DMS153 treated with DMSO at 0.1 percent for 48 hours (cell line): ENCODE data around the gene WEE2.
"Not testable (repeated sequence)": the region's sequence is repeated elsewhere in the genome, so short reads cannot be mapped to it uniquely, and the experiment has no call there.

Experiments
- DNase-seq: peaks from one replicate; lab custom pipeline; 2025; ENCODE audit not compliant: unreplicated experiment; lab: John Stamatoyannopoulos, UW

Gene WEE2

GRCh38 chr7:141770083-141770583 lies 62.0 kb downstream of the WEE2 start:
- not testable (repeated sequence) for DNase-seq

GRCh38 chr7:141776374-141776773 lies 68.2 kb downstream of the WEE2 start, which contains the start of gene TAS2R4:
TSS of gene TAS2R4 (plus strand) at chr7:141776674. CDS start at chr7:141778489, 1,815 bp downstream.
- no peak for DNase-seq
